Measurements from ENCODE around the gene BCORL1. TPM values are rescaled to one million over a fixed set of nuclear protein-coding genes. Genes with fewer than 3 reads are reported as not detected.

Gene BCORL1
- total RNA-seq, 1 experiment from 2014 or later, result 30.8 TPM

DNA sequence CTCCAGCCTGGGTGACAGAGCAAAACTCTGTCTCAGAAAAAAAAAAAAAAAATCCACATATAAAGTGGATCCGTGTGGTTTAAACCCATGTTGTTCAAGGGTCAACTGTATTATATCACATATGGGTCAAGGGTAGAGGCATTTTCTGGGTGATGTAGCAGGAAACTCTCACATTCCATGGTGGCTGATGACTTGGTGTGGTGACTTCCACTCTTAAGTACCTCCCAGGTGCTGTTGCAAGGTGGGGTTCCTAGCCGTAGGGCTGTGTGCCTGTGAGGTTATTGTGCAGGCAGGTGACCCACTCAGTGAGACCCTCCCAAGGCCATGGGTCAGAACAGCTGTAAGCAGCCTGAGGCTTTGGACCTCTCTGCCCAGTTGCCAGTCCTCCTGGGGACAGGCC, 110.8 kb downstream of the BCORL1 start (continued):
- TF ChIP-seq, protein P1, sequence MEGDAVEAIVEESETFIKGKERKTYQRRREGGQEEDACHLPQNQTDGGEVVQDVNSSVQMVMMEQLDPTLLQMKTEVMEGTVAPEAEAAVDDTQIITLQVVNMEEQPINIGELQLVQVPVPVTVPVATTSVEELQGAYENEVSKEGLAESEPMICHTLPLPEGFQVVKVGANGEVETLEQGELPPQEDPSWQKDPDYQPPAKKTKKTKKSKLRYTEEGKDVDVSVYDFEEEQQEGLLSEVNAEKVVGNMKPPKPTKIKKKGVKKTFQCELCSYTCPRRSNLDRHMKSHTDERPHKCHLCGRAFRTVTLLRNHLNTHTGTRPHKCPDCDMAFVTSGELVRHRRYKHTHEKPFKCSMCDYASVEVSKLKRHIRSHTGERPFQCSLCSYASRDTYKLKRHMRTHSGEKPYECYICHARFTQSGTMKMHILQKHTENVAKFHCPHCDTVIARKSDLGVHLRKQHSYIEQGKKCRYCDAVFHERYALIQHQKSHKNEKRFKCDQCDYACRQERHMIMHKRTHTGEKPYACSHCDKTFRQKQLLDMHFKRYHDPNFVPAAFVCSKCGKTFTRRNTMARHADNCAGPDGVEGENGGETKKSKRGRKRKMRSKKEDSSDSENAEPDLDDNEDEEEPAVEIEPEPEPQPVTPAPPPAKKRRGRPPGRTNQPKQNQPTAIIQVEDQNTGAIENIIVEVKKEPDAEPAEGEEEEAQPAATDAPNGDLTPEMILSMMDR (IDR thresholded peaks at IDR 0.05 in 2 of 3, conservative IDR thresholded peaks at IDR 0.05 in 1 of 3; ENCODE audit: borderline replicate concordance in 1 of 3, insufficient read depth in 1 of 3, low read depth in 2 of 3, low read length in 2 of 3), result no peak
- no peak for TF ChIP-seq CBX3 (IDR thresholded peaks at IDR 0.05; ENCODE audit: low read depth)
- no peak for TF ChIP-seq YY1 (IDR thresholded peaks at IDR 0.05; ENCODE audit: extremely low read depth, insufficient replicate concordance, low read depth, low read length)
- no peak for TF ChIP-seq TCF7L2 (IDR thresholded peaks at IDR 0.05; ENCODE audit: borderline replicate concordance, extremely low read depth, insufficient read depth, insufficient read length)
- no peak for TF ChIP-seq CEBPB (IDR thresholded peaks at IDR 0.05; ENCODE audit: low read depth)
- TF ChIP-seq FOSL1 (IDR thresholded peaks at IDR 0.05; ENCODE audit: low read depth), result no peak
- no peak for TF ChIP-seq EZH2phosphoT487 (IDR thresholded peaks at IDR 0.05; ENCODE audit: borderline replicate concordance)
- TF ChIP-seq ZNF274 (IDR thresholded peaks at IDR 0.05; ENCODE audit: low read depth, low read length), result no peak
- no peak for TF ChIP-seq SIN3A (IDR thresholded peaks at IDR 0.05; ENCODE audit: low read depth)
- no peak for TF ChIP-seq RAD21 (IDR thresholded peaks at IDR 0.05; ENCODE audit: low read depth)

DNA sequence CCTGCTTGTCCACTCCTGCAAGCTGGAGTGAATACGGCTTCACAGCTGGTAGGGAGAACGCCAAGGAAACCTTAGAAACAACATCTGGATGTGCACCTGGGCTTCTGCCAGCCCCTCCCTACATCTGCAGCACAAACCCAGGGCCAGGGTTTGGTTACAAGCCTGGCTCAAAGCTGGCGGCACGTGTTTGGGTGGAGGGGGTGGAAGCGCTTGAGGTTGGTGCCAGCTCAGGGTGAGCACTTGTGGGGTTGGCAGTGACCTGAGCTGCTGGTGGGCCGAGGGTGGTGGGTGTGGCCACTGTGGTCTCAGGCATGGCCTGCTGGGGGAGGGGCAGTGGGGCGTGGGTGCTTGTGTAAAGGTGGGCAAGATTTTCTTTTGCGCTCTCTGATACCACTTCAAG, 112.3 kb downstream of the BCORL1 start:
- no peak overlapping the region for H2AFZ ChIP-seq (ENCODE audit: low read depth, low read length, poor library complexity, severe bottlenecking)
- no peaks in the 10 kb centered on the region for H4K20me1 ChIP-seq (ENCODE audit: insufficient read depth)
- H3K9me2 ChIP-seq (ENCODE audit: insufficient read depth), result no peaks in the 10 kb centered on the region
- peaks cover 0 to 24% of the 10 kb centered on the region in 2 experiments; a peak in 1 of 4 replicates for H3K4me1 ChIP-seq (ENCODE audit: control insufficient read depth in 1 of 2, insufficient read depth in 2 of 2, low read length in 2 of 2)
- no peaks in the 10 kb centered on the region for H3K36me3 ChIP-seq (ENCODE audit: control insufficient read depth in 1 of 2, insufficient read depth in 2 of 2, low read length in 2 of 2)
- no peak for ATAC-seq
- peaks cover 10% of the 10 kb centered on the region for H3K79me2 ChIP-seq (ENCODE audit: insufficient read depth, low read length)
- H3K27ac ChIP-seq (ENCODE audit: low read depth, low read length), result no peak overlapping the region
- ChIA-PET RAD21 (ENCODE audit: low non-redundant PET in 1 of 2, low total read pairs in 2 of 2, uncharacterized antibody in 2 of 2, unreplicated experiment in 2 of 2) (no interaction called here), CTCF (no interaction called here), POLR2A (no interaction called here)
- H3K4me3 ChIP-seq (replicated peaks in 1 of 2; ENCODE audit: low read depth in 1 of 2, low read length in 2 of 2), result no peak overlapping the region
- BruUV-seq (replicated peaks), result no TSS peak
- no peak overlapping the region for H3K4me2 ChIP-seq (ENCODE audit: low read length)
- intact Hi-C loops (cut with micrococcal nuclease), result no loop called here
- no peaks in the 10 kb centered on the region for H3K9me3 ChIP-seq (ENCODE audit: control insufficient read depth in 1 of 2, insufficient read depth in 1 of 2, low read depth in 1 of 2, low read length in 2 of 2)
- H3K9ac ChIP-seq (ENCODE audit: low read length), result no peak overlapping the region
- no peaks in the 10 kb centered on the region for H3K27me3 ChIP-seq (ENCODE audit: insufficient read depth, low read length)
- no peak for DNase-seq (ENCODE audit: low read depth, low spot score)
- TF ChIP-seq RAD21 (IDR thresholded peaks at IDR 0.05; ENCODE audit: low read depth), result no peak
- TF ChIP-seq EZH2 (IDR thresholded peaks at IDR 0.05), result no peak
- no peak for TF ChIP-seq ELF1 (IDR thresholded peaks at IDR 0.05; ENCODE audit: borderline replicate concordance, low read depth)
- TF ChIP-seq, protein P2, sequence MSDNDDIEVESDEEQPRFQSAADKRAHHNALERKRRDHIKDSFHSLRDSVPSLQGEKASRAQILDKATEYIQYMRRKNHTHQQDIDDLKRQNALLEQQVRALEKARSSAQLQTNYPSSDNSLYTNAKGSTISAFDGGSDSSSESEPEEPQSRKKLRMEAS (IDR thresholded peaks at IDR 0.05), result no peak
- TF ChIP-seq SRF (IDR thresholded peaks at IDR 0.05; ENCODE audit: low read depth), result no peak
- TF ChIP-seq SIN3A (IDR thresholded peaks at IDR 0.05; ENCODE audit: low read depth), result no peak
- TF ChIP-seq, protein P3, sequence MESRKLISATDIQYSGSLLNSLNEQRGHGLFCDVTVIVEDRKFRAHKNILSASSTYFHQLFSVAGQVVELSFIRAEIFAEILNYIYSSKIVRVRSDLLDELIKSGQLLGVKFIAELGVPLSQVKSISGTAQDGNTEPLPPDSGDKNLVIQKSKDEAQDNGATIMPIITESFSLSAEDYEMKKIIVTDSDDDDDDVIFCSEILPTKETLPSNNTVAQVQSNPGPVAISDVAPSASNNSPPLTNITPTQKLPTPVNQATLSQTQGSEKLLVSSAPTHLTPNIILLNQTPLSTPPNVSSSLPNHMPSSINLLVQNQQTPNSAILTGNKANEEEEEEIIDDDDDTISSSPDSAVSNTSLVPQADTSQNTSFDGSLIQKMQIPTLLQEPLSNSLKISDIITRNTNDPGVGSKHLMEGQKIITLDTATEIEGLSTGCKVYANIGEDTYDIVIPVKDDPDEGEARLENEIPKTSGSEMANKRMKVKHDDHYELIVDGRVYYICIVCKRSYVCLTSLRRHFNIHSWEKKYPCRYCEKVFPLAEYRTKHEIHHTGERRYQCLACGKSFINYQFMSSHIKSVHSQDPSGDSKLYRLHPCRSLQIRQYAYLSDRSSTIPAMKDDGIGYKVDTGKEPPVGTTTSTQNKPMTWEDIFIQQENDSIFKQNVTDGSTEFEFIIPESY (IDR thresholded peaks at IDR 0.05; ENCODE audit: extremely low read depth, insufficient replicate concordance, low read length), result no peak
- TF ChIP-seq, protein P4, sequence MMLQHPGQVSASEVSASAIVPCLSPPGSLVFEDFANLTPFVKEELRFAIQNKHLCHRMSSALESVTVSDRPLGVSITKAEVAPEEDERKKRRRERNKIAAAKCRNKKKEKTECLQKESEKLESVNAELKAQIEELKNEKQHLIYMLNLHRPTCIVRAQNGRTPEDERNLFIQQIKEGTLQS (IDR thresholded peaks at IDR 0.05), result no peak
- TF ChIP-seq TCF7L2 (IDR thresholded peaks at IDR 0.05; ENCODE audit: borderline replicate concordance, extremely low read depth, insufficient read depth, insufficient read length), result no peak
- TF ChIP-seq, protein P5, sequence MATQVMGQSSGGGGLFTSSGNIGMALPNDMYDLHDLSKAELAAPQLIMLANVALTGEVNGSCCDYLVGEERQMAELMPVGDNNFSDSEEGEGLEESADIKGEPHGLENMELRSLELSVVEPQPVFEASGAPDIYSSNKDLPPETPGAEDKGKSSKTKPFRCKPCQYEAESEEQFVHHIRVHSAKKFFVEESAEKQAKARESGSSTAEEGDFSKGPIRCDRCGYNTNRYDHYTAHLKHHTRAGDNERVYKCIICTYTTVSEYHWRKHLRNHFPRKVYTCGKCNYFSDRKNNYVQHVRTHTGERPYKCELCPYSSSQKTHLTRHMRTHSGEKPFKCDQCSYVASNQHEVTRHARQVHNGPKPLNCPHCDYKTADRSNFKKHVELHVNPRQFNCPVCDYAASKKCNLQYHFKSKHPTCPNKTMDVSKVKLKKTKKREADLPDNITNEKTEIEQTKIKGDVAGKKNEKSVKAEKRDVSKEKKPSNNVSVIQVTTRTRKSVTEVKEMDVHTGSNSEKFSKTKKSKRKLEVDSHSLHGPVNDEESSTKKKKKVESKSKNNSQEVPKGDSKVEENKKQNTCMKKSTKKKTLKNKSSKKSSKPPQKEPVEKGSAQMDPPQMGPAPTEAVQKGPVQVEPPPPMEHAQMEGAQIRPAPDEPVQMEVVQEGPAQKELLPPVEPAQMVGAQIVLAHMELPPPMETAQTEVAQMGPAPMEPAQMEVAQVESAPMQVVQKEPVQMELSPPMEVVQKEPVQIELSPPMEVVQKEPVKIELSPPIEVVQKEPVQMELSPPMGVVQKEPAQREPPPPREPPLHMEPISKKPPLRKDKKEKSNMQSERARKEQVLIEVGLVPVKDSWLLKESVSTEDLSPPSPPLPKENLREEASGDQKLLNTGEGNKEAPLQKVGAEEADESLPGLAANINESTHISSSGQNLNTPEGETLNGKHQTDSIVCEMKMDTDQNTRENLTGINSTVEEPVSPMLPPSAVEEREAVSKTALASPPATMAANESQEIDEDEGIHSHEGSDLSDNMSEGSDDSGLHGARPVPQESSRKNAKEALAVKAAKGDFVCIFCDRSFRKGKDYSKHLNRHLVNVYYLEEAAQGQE (IDR thresholded peaks at IDR 0.05; ENCODE audit: low read depth), result no peak
- no peak for TF ChIP-seq EGR1 (IDR thresholded peaks at IDR 0.05; ENCODE audit: low read depth)
- no peak for TF ChIP-seq YY1 (IDR thresholded peaks at IDR 0.05; ENCODE audit: extremely low read depth, insufficient replicate concordance, low read depth, low read length)
